ENCODE results near the gene NOL3.

GRCh38 chr16:67202426-67202825 is 32.1 kb downstream of the NOL3 start:
- TF ChIP-seq CTCF (IDR thresholded peaks at IDR 0.05; ENCODE audit: low read length) (no peak), EZH2phosphoT487 (IDR thresholded peaks at IDR 0.05; ENCODE audit: low read length) (no peak), EZH2 (optimal IDR thresholded peaks at IDR 0.05; ENCODE audit: low read depth, low read length) (no peak)
